ENCODE measurements around the gene PPP5C. TPM values are rescaled to one million over a fixed set of nuclear protein-coding genes. Genes with fewer than 3 reads are reported as not detected.

PPP5C gene
- total and polyA plus RNA-seq, 4 donors, result 19.0 to 50.5 (median 28.3) TPM

GRCh38 chr19:46373491-46374359, 26.8 kb downstream of the PPP5C start:
- Histone ChIP-seq H3K27ac (ENCODE audit: low read depth in 1 of 2, low read length in 2 of 2) (peak overlapping the region; percentile 15 to 36), H3K9me3 (ENCODE audit: control insufficient read depth in 4 of 4, low read length in 3 of 4) (no peaks in the 10 kb centered on the region), H3K4me3 (ENCODE audit: low read depth in 1 of 3, low read length in 3 of 3) (no peak overlapping the region), H3K9ac (ENCODE audit: low read depth in 1 of 2, low read length in 2 of 2) (no peak overlapping the region), H3K27me3 (ENCODE audit: control insufficient read depth in 4 of 4, insufficient read depth in 4 of 4, low read length in 3 of 4) (no peaks in the 10 kb centered on the region), H3K36me3 (ENCODE audit: control insufficient read depth in 4 of 4, insufficient read depth in 3 of 4, low read depth in 1 of 4, low read length in 3 of 4) (peaks cover 0 to 15% (median 12%) of the 10 kb centered on the region in 4 donors), H3K4me1 (ENCODE audit: control insufficient read depth in 4 of 4, insufficient read depth in 4 of 4, low read length in 3 of 4) (peaks cover 0 to 20% (median 9%) of the 10 kb centered on the region in 4 donors)
- TF ChIP-seq JUND (IDR thresholded peaks at IDR 0.05) (no peak), EGR1 (IDR thresholded peaks at IDR 0.05; ENCODE audit: low read depth in 2 of 2) (no peak), TAF1 (conservative IDR thresholded peaks at IDR 0.05) (no peak), RXRA (IDR thresholded peaks at IDR 0.05) (peak; percentile 8 to 29), ZBTB33 (IDR thresholded peaks at IDR 0.05) (no peak), GABPA (IDR thresholded peaks at IDR 0.05 in 1 of 2, conservative IDR thresholded peaks at IDR 0.05 in 1 of 2) (no peak), NR2F2 (IDR thresholded peaks at IDR 0.05) (no peak), FOXA1 (IDR thresholded peaks at IDR 0.05) (no peak), YY1 (IDR thresholded peaks at IDR 0.05) (no peak), MAX (IDR thresholded peaks at IDR 0.05) (peak; percentile 59), CTCF (IDR thresholded peaks at IDR 0.05; ENCODE audit: low read depth, low read length, missing input control) (no peak), FOXA2 (IDR thresholded peaks at IDR 0.05) (no peak), REST (IDR thresholded peaks at IDR 0.05) (peak; percentile 21), HNF4A (conservative IDR thresholded peaks at IDR 0.05) (no peak), SP1 (IDR thresholded peaks at IDR 0.05) (no peak), HNF4G (IDR thresholded peaks at IDR 0.05) (no peak), ATF3 (IDR thresholded peaks at IDR 0.05) (no peak), RAD21 (IDR thresholded peaks at IDR 0.05) (peak in 1 of 2 donors; percentile 31)
- WGBS, result 51% methylated on average over 17 of the region's 17 CpGs
- DNase-seq (ENCODE audit: low spot score), result no peak

Measured in liver (tissue), 9 donors.